ENCODE measurements around the gene ABHD13. TPM values are rescaled to one million over a fixed set of nuclear protein-coding genes. Genes with fewer than 3 reads are reported as not detected.

The ABHD13 gene
- polyA plus RNA-seq, 3 donors: 6.8 to 20.7 (median 18.6) TPM

DNA sequence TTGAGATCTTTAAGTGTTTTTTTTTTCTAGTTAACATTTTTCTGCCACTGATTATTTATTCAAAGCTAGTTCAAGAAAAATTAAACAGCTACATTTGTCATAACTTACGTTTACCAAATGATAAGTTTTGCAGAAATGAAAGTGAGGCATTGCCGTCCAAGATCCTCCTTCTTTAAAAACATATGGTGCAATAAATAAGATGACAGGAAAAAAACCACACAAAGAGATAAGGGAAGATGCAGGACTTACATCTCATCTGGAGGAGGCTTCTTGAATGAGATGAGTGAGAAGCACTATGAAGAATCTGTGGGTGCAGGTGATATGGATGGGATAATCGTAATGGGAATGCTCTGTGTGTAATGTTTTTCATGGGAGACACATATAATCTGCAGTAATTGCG is 63.7 kb downstream of the ABHD13 start:
- Mint-ChIP-seq H3K27me3 (ENCODE audit: low read depth in 3 of 3) (no peaks in the 10 kb centered on the region), H3K36me3 (peaks cover 30 to 41% of the 10 kb centered on the region in 2 donors), H3K4me3 (peak overlapping the region; percentile 65 to 80), H3K4me1 (peaks cover 36% of the 10 kb centered on the region), H3K9me3 (peaks cover 0 to 9% (median 2%) of the 10 kb centered on the region in 7 donors), H3K27ac (peak overlapping the region; percentile 82 to 96 (median 93))
- peaks cover 21 to 30% of the 10 kb centered on the region in 2 donors for H3K36me3 ChIP-seq (replicated peaks in 1 of 2; ENCODE audit: control insufficient read depth in 1 of 2, insufficient read depth in 2 of 2, low read length in 2 of 2)
- H3K4me1 ChIP-seq (ENCODE audit: control insufficient read depth in 1 of 2, insufficient read depth in 2 of 2, low read length in 2 of 2): peaks cover 25 to 28% of the 10 kb centered on the region in 2 donors
- peaks cover 88% of the 10 kb centered on the region for H3K79me2 ChIP-seq (ENCODE audit: insufficient read depth, low read length)
- TF ChIP-seq CTCF (IDR thresholded peaks at IDR 0.05): no peak
- peak overlapping the region in 1 of 2 donors; percentile 88 for H3K27ac ChIP-seq (ENCODE audit: low read depth in 1 of 2, low read length in 2 of 2)
- peak; percentile 53 to 73 (median 64) for DNase-seq
- H3K9ac ChIP-seq (ENCODE audit: insufficient read depth, low read length, poor library complexity, severe bottlenecking): no peak overlapping the region
- peak overlapping the region; percentile 57 for H2AFZ ChIP-seq (ENCODE audit: insufficient read depth, low read depth, low read length, poor library complexity, severe bottlenecking)
- no peaks in the 10 kb centered on the region for H3K27me3 ChIP-seq (ENCODE audit: control insufficient read depth in 2 of 2, insufficient read depth in 2 of 2, low read length in 2 of 2)
- no CpG with 5 or more reads among the region's 4 CpGs for WGBS (ENCODE audit: insufficient coverage)
- H3K4me3 ChIP-seq (replicated peaks in 1 of 3; ENCODE audit: low read depth in 2 of 3, low read length in 3 of 3): peak overlapping the region in 2 of 3 experiments; percentile 22 to 47
- H3K9me3 ChIP-seq (replicated peaks in 1 of 2; ENCODE audit: control insufficient read depth in 1 of 2, insufficient read depth in 1 of 2, low read length in 2 of 2): no peaks in the 10 kb centered on the region
- intact Hi-C loops (cut with micrococcal nuclease): no loop called here
- peak overlapping the region; percentile 45 for H3K4me2 ChIP-seq (replicated peaks; ENCODE audit: extremely low read depth, low read length, poor library complexity, severe bottlenecking)
- peaks cover 16% of the 10 kb centered on the region for H4K20me1 ChIP-seq (ENCODE audit: insufficient read depth, low read length)

DNA sequence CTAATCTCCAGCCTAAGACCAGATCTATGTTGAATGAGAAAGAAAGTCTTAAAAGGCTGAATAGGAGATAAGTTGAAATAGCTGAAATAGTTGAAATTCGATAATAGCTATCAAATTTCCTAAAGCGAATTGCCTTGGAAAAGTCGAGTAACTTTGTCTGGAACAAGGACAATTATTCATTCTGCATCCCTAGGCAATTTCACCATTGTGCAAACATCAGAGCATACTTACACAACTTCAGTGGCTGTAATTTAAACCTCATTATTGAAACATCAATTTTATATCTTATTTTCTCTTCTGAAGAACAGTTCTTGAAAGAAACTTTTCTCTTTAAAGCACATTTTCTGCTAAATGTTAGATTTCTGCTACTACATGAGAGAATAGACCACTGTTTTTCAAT is 64.9 kb downstream of the ABHD13 start:
- H3K27ac Mint-ChIP-seq: peak overlapping the region in 6 of 7 donors; percentile 40 to 78 (median 54)
- no peaks in the 10 kb centered on the region for H3K9me3 ChIP-seq (replicated peaks in 1 of 2; ENCODE audit: control insufficient read depth in 1 of 2, insufficient read depth in 1 of 2, low read length in 2 of 2)
- H3K4me3 ChIP-seq (replicated peaks in 1 of 3; ENCODE audit: low read depth in 2 of 3, low read length in 3 of 3): no peak overlapping the region
- no peak overlapping the region for H3K4me2 ChIP-seq (replicated peaks; ENCODE audit: extremely low read depth, low read length, poor library complexity, severe bottlenecking)
- H3K4me1 ChIP-seq (ENCODE audit: control insufficient read depth in 1 of 2, insufficient read depth in 2 of 2, low read length in 2 of 2): peaks cover 25 to 28% of the 10 kb centered on the region in 2 donors
- peaks cover 0 to 5% (median 1%) of the 10 kb centered on the region in 7 donors for H3K9me3 Mint-ChIP-seq
- H3K36me3 ChIP-seq (replicated peaks in 1 of 2; ENCODE audit: control insufficient read depth in 1 of 2, insufficient read depth in 2 of 2, low read length in 2 of 2): peaks cover 27 to 34% of the 10 kb centered on the region in 2 donors
- no peak overlapping the region for H3K4me3 Mint-ChIP-seq
- H3K36me3 Mint-ChIP-seq: peaks cover 27 to 42% of the 10 kb centered on the region in 2 donors
- H4K20me1 ChIP-seq (ENCODE audit: insufficient read depth, low read length): peaks cover 16% of the 10 kb centered on the region
- H3K4me1 Mint-ChIP-seq: peaks cover 34% of the 10 kb centered on the region
- no peaks in the 10 kb centered on the region for H3K27me3 ChIP-seq (ENCODE audit: control insufficient read depth in 2 of 2, insufficient read depth in 2 of 2, low read length in 2 of 2)
- peak overlapping the region in 1 of 2 donors; percentile 58 for H3K27ac ChIP-seq (ENCODE audit: low read depth in 1 of 2, low read length in 2 of 2)
- H2AFZ ChIP-seq (ENCODE audit: insufficient read depth, low read depth, low read length, poor library complexity, severe bottlenecking): no peak overlapping the region
- intact Hi-C loops (cut with micrococcal nuclease): no loop called here
- TF ChIP-seq CTCF (IDR thresholded peaks at IDR 0.05): no peak
- no CpG with 5 or more reads among the region's 3 CpGs for WGBS (ENCODE audit: insufficient coverage)
- no peaks in the 10 kb centered on the region for H3K27me3 Mint-ChIP-seq (ENCODE audit: low read depth in 3 of 3)
- no peak for DNase-seq
- H3K79me2 ChIP-seq (ENCODE audit: insufficient read depth, low read length): peaks cover 81% of the 10 kb centered on the region
- H3K9ac ChIP-seq (ENCODE audit: insufficient read depth, low read length, poor library complexity, severe bottlenecking): no peak overlapping the region

Other genes starting within 250 kb of the ABHD13 start
- 1 to 10 TPM; 3.7 to 6.2 (median 5.2) TPM for gene LIG4, start 2.9 kb upstream of the ABHD13 start, polyA plus RNA-seq
- gene TNFSF13B, start 51.3 kb downstream of the ABHD13 start, polyA plus RNA-seq: 100 to 1,000 TPM; 117 to 587 (median 558) TPM

Data from CD14-positive monocyte (primary cell).